ENCODE results near the gene VILL.

VILL gene

GRCh38 chr3:37956723-37957538 lies 33.7 kb upstream of the VILL start:
- Histone ChIP-seq H3K27ac (ENCODE audit: low read length, poor library complexity, severe bottlenecking) (no peak overlapping the region), H3K9me3 (ENCODE audit: control insufficient read depth, low read length) (no peaks in the 10 kb centered on the region), H3K14ac (ENCODE audit: low read length in 2 of 2) (peak overlapping the region in 1 of 2 experiments; percentile 87), H2BK5ac (ENCODE audit: low read depth, low read length, poor library complexity, severe bottlenecking) (no peak overlapping the region), H3K4me3 (ENCODE audit: insufficient read depth in 1 of 2, low read depth in 1 of 2, low read length in 2 of 2) (no peak overlapping the region), H3K27me3 (ENCODE audit: control insufficient read depth in 1 of 2, insufficient read depth in 1 of 2, low read length in 2 of 2) (no peaks in the 10 kb centered on the region), H2AK5ac (ENCODE audit: low read length, severe bottlenecking) (no peak overlapping the region), H2BK15ac (ENCODE audit: low read depth, poor library complexity, severe bottlenecking) (no peak overlapping the region), H3K4ac (ENCODE audit: low read depth in 1 of 2, low read length in 2 of 2) (peak overlapping the region in 1 of 2 experiments; percentile 40), H3K36me3 (ENCODE audit: control insufficient read depth in 1 of 2, insufficient read depth in 2 of 2, low read depth in 1 of 2, low read length in 2 of 2) (peaks cover 19 to 31% of the 10 kb centered on the region in 2 experiments), H4K8ac (ENCODE audit: low read length) (no peak overlapping the region), H3K23ac (ENCODE audit: low read length in 2 of 2) (no peak overlapping the region), H3K9ac (ENCODE audit: low read length) (no peak overlapping the region), H2BK120ac (ENCODE audit: low read depth, low read length) (no peak overlapping the region), H2AFZ (ENCODE audit: low read depth, low read length) (no peak overlapping the region), H3K79me1 (replicated peaks; ENCODE audit: low read length, poor library complexity, severe bottlenecking) (peaks cover 13% of the 10 kb centered on the region), H3K18ac (ENCODE audit: low read depth in 1 of 2, low read length in 2 of 2) (peak overlapping the region; percentile 25 to 70), H2BK12ac (ENCODE audit: low read length in 2 of 2) (peak overlapping the region; percentile 45 to 95), H3K4me1 (ENCODE audit: control insufficient read depth, insufficient read depth, low read depth, low read length) (peaks cover 3% of the 10 kb centered on the region), H3K4me2 (ENCODE audit: low read length, poor library complexity, severe bottlenecking) (no peak overlapping the region), H4K91ac (ENCODE audit: low read length) (no peak overlapping the region)
- DNase-seq, result no peak
- WGBS, result 95% methylated on average over 1 of the region's 2 CpGs

- peaks cover 3% of the 10 kb centered on the region for H3K4me1 ChIP-seq (ENCODE audit: control insufficient read depth, insufficient read depth, low read depth, low read length)
- 92% methylated on average over 6 of the region's 7 CpGs for WGBS
- no peak overlapping the region for H2BK5ac ChIP-seq (ENCODE audit: low read depth, low read length, poor library complexity, severe bottlenecking)
- H2BK120ac ChIP-seq (ENCODE audit: low read depth, low read length), result no peak overlapping the region
- peak overlapping the region in 1 of 2 experiments; percentile 87 for H3K14ac ChIP-seq (ENCODE audit: low read length in 2 of 2)
- H2BK15ac ChIP-seq (ENCODE audit: low read depth, poor library complexity, severe bottlenecking), result no peak overlapping the region
- peak overlapping the region; percentile 83 for H4K8ac ChIP-seq (ENCODE audit: low read length)
- peaks cover 13% of the 10 kb centered on the region for H3K79me1 ChIP-seq (replicated peaks; ENCODE audit: low read length, poor library complexity, severe bottlenecking)
- H2BK12ac ChIP-seq (ENCODE audit: low read length in 2 of 2), result peak overlapping the region; percentile 45 to 95
- H3K27ac ChIP-seq (ENCODE audit: low read length, poor library complexity, severe bottlenecking), result no peak overlapping the region
- H3K4me3 ChIP-seq (ENCODE audit: insufficient read depth in 1 of 2, low read depth in 1 of 2, low read length in 2 of 2), result peak overlapping the region in 1 of 2 experiments; percentile 23
- peak overlapping the region in 1 of 2 experiments; percentile 40 for H3K4ac ChIP-seq (ENCODE audit: low read depth in 1 of 2, low read length in 2 of 2)
- H2AK5ac ChIP-seq (ENCODE audit: low read length, severe bottlenecking), result no peak overlapping the region
- no peak overlapping the region for H3K9ac ChIP-seq (ENCODE audit: low read length)
- peak overlapping the region; percentile 25 to 70 for H3K18ac ChIP-seq (ENCODE audit: low read depth in 1 of 2, low read length in 2 of 2)
- no peak overlapping the region for H3K23ac ChIP-seq (ENCODE audit: low read length in 2 of 2)
- H3K36me3 ChIP-seq (ENCODE audit: control insufficient read depth in 1 of 2, insufficient read depth in 2 of 2, low read depth in 1 of 2, low read length in 2 of 2), result peaks cover 19 to 31% of the 10 kb centered on the region in 2 experiments
- H2AFZ ChIP-seq (ENCODE audit: low read depth, low read length), result no peak overlapping the region
- no peaks in the 10 kb centered on the region for H3K9me3 ChIP-seq (ENCODE audit: control insufficient read depth, low read length)
- no peak overlapping the region for H3K4me2 ChIP-seq (ENCODE audit: low read length, poor library complexity, severe bottlenecking)
- no peak for DNase-seq
- H3K27me3 ChIP-seq (ENCODE audit: control insufficient read depth in 1 of 2, insufficient read depth in 1 of 2, low read length in 2 of 2), result no peaks in the 10 kb centered on the region
- H4K91ac ChIP-seq (ENCODE audit: low read length), result no peak overlapping the region
These were observed 33.0 kb upstream of the VILL start for GRCh38 chr3:37957539-37957936.

- no peak overlapping the region for H4K91ac ChIP-seq (ENCODE audit: low read length)
- H4K8ac ChIP-seq (ENCODE audit: low read length), result no peak overlapping the region
- DNase-seq, result no peak
- no peak overlapping the region for H2BK15ac ChIP-seq (ENCODE audit: low read depth, poor library complexity, severe bottlenecking)
- WGBS, result 78% methylated on average over 3 of the region's 6 CpGs
- no peak overlapping the region for H3K4me3 ChIP-seq (ENCODE audit: insufficient read depth in 1 of 2, low read depth in 1 of 2, low read length in 2 of 2)
- H2AFZ ChIP-seq (ENCODE audit: low read depth, low read length), result no peak overlapping the region
- H3K4me1 ChIP-seq (ENCODE audit: control insufficient read depth, insufficient read depth, low read depth, low read length), result peaks cover 14% of the 10 kb centered on the region
- H3K18ac ChIP-seq (ENCODE audit: low read depth in 1 of 2, low read length in 2 of 2), result no peak overlapping the region
- no peak overlapping the region for H3K23ac ChIP-seq (ENCODE audit: low read length in 2 of 2)
- H3K14ac ChIP-seq (ENCODE audit: low read length in 2 of 2), result no peak overlapping the region
- H2AK5ac ChIP-seq (ENCODE audit: low read length, severe bottlenecking), result no peak overlapping the region
- no peak overlapping the region for H3K9ac ChIP-seq (ENCODE audit: low read length)
- H2BK120ac ChIP-seq (ENCODE audit: low read depth, low read length), result no peak overlapping the region
- H3K79me1 ChIP-seq (replicated peaks; ENCODE audit: low read length, poor library complexity, severe bottlenecking), result peaks cover 14% of the 10 kb centered on the region
- H3K27me3 ChIP-seq (ENCODE audit: control insufficient read depth in 1 of 2, insufficient read depth in 1 of 2, low read length in 2 of 2), result no peaks in the 10 kb centered on the region
- no peak overlapping the region for H3K27ac ChIP-seq (ENCODE audit: low read length, poor library complexity, severe bottlenecking)
- H3K36me3 ChIP-seq (ENCODE audit: control insufficient read depth in 1 of 2, insufficient read depth in 2 of 2, low read depth in 1 of 2, low read length in 2 of 2), result peaks cover 8 to 17% of the 10 kb centered on the region in 2 experiments
- H3K4me2 ChIP-seq (ENCODE audit: low read length, poor library complexity, severe bottlenecking), result no peak overlapping the region
- no peak overlapping the region for H2BK5ac ChIP-seq (ENCODE audit: low read depth, low read length, poor library complexity, severe bottlenecking)
- H3K9me3 ChIP-seq (ENCODE audit: control insufficient read depth, low read length), result no peaks in the 10 kb centered on the region
- no peak overlapping the region for H2BK12ac ChIP-seq (ENCODE audit: low read length in 2 of 2)
- H3K4ac ChIP-seq (ENCODE audit: low read depth in 1 of 2, low read length in 2 of 2), result no peak overlapping the region
These were observed 28.8 kb upstream of the VILL start for GRCh38 chr3:37961622-37962431.

- Histone ChIP-seq H2AFZ (ENCODE audit: low read depth, low read length) (no peak overlapping the region), H3K36me3 (ENCODE audit: control insufficient read depth in 1 of 2, insufficient read depth in 2 of 2, low read depth in 1 of 2, low read length in 2 of 2) (peaks cover 3 to 19% of the 10 kb centered on the region in 2 experiments), H3K9ac (ENCODE audit: low read length) (peak overlapping the region; percentile 57), H3K9me3 (ENCODE audit: control insufficient read depth, low read length) (no peaks in the 10 kb centered on the region), H3K18ac (ENCODE audit: low read depth in 1 of 2, low read length in 2 of 2) (no peak overlapping the region), H3K4me3 (ENCODE audit: insufficient read depth in 1 of 2, low read depth in 1 of 2, low read length in 2 of 2) (no peak overlapping the region), H3K4ac (ENCODE audit: low read depth in 1 of 2, low read length in 2 of 2) (peak overlapping the region in 1 of 2 experiments; percentile 70), H3K27me3 (ENCODE audit: control insufficient read depth in 1 of 2, insufficient read depth in 1 of 2, low read length in 2 of 2) (no peaks in the 10 kb centered on the region), H4K8ac (ENCODE audit: low read length) (peak overlapping the region; percentile 14), H3K27ac (ENCODE audit: low read length, poor library complexity, severe bottlenecking) (peak overlapping the region; percentile 30), H4K91ac (ENCODE audit: low read length) (peak overlapping the region; percentile 31), H2AK5ac (ENCODE audit: low read length, severe bottlenecking) (peak overlapping the region; percentile 43), H2BK12ac (ENCODE audit: low read length in 2 of 2) (peak overlapping the region in 1 of 2 experiments; percentile 37), H3K14ac (ENCODE audit: low read length in 2 of 2) (no peak overlapping the region), H2BK15ac (ENCODE audit: low read depth, poor library complexity, severe bottlenecking) (no peak overlapping the region), H2BK5ac (ENCODE audit: low read depth, low read length, poor library complexity, severe bottlenecking) (no peak overlapping the region), H2BK120ac (ENCODE audit: low read depth, low read length) (no peak overlapping the region), H3K4me1 (ENCODE audit: control insufficient read depth, insufficient read depth, low read depth, low read length) (peaks cover 18% of the 10 kb centered on the region), H3K79me1 (replicated peaks; ENCODE audit: low read length, poor library complexity, severe bottlenecking) (peaks cover 15% of the 10 kb centered on the region), H3K4me2 (ENCODE audit: low read length, poor library complexity, severe bottlenecking) (no peak overlapping the region), H3K23ac (ENCODE audit: low read length in 2 of 2) (no peak overlapping the region)
- 93% methylated on average over 5 of the region's 5 CpGs for WGBS
- DNase-seq, result no peak
These were observed 27.6 kb upstream of the VILL start for GRCh38 chr3:37963016-37963415.
